Ovary (tissue), 9 donors: ENCODE results near the gene UCN. TPM values are rescaled to one million over a fixed set of nuclear protein-coding genes. Genes with fewer than 3 reads are reported as not detected.

Source experiments
- DNase-seq, 5 donors: peaks; one replicate each; pipeline ENCODE4 v3.0.0-alpha.2; 2019 to 2020
- H3K27ac ChIP-seq, 2 donors: fragments of 200-600 bp; one replicate each; pipeline versions ENCODE4 v1.5.1 to v1.8.0; 2019 to 2022
- H3K27me3 ChIP-seq: fragments of 200-600 bp; one replicate; pipeline ENCODE4 v1.8.0; 2022
- H3K36me3 ChIP-seq: fragments of 200-600 bp; sonication (generic); one replicate; pipeline ENCODE4 v1.5.1; 2019
- H3K4me1 ChIP-seq: one replicate; pipeline ENCODE4 v1.8.1; 2013; ENCODE audit warnings: mild to moderate bottlenecking, moderate library complexity; ENCODE audit not compliant: insufficient read depth
- H3K4me3 ChIP-seq: fragments of 200-600 bp; sonication (generic); one replicate; pipeline ENCODE4 v1.5.1; 2017
- H3K9me3 ChIP-seq, 2 donors: fragments of 200-600 bp in 1 of 2; sonication (generic) in 1 of 2; one replicate each; pipeline versions ENCODE4 v1.5.1 to v1.8.1; 2013 to 2019; ENCODE audit warnings: mild to moderate bottlenecking in 1 of 2, moderate library complexity in 1 of 2
- EP300 ChIP-seq: sonication (generic); formaldehyde crosslinking; IDR thresholded peaks from one replicate; pipeline ENCODE4 v1.6.1; 2017; ENCODE audit warnings: antibody characterized with exemption
- POLR2A ChIP-seq: fragments of 450-650 bp; IDR thresholded peaks from one replicate; pipeline ENCODE4 v1.6.1; 2017; ENCODE audit warnings: antibody characterized with exemption, mild to moderate bottlenecking, moderate library complexity
- WGBS, 3 donors: extraction: QIAGEN DNeasy Blood & Tissue Kit in 1 of 3; methylation state at CpG; one replicate each; pipeline versions ENCODE4 v1.1.5 to v1.1.7; 2013 to 2017; 5-methylcytosine and 5-hydroxymethylcytosine counted together
- intact Hi-C, 4 donors: fragments of 100-400 bp; cut with DNase I; formaldehyde crosslinking; loops; one replicate each; pipeline versions ENCODE4 v1.11.0 to v1.15.1; 2022 to 2023
- polyA plus RNA-seq, 2 donors: library from polyadenylated mRNA; stranded (reverse); fragments of 200-250 nt in 1 of 2; fragments of 350-450 nt in 1 of 2; fragmentation: Illumina TruSeq in 1 of 2; extraction: RNeasy Lipid Tissue Mini Kit (QIAGEN cat#74804) in 1 of 2; gene quantifications; one replicate each; pipeline ENCODE4 v1.2.3, GENCODE V29; 2013 to 2014
- total RNA-seq, 7 donors: library from RNA; depleted of rRNA in 2 of 7; stranded (reverse); fragments of >200 nt in 2 of 7; fragmentation: NEBNext Ultra II Directional in 3 of 7; extraction: Animal tissue kit (Norgen Biotek cat#: 25700) in 3 of 7; gene quantifications; one replicate each; pipeline versions ENCODE4 v1.1.0 to v1.2.4, GENCODE V29; 2016 to 2023
- TF ChIP-seq, protein P1 (sequence below), 3 donors: fragments of 450-650 bp in 2 of 3; fragments of 200-600 bp in 1 of 3; IDR thresholded peaks; one replicate each; pipeline versions ENCODE4 v1.5.1 to v1.8.0; 2016 to 2022; ENCODE audit warnings: antibody characterized with exemption in 3 of 3, mild to moderate bottlenecking in 1 of 3
- donor health status: DM: no; HTN: no; CAD: no; lungs with moderate emphysema.
- donor health status: DM: no; HTN: no; CAD: no.
- donor health status: Bipolar disorder and iron deficiency.
- donor health status: DM: yes; HTN: yes; CAD: no.
- donor health status: DM: no; HTN: no; CAD: no.
- donor health status: DM: yes; HTN: yes; CAD: no.

The UCN gene
- total and polyA plus RNA-seq, 9 donors, result 1.4 to 5.6 (median 1.6) TPM; not detected in 1

GRCh38 chr2:27312152-27312551 is 3.9 kb upstream of the UCN start:
- no peaks in the 10 kb centered on the region for H3K36me3 ChIP-seq
- TF ChIP-seq EP300 (no peak), POLR2A (no peak)
- TF ChIP-seq, protein P1, sequence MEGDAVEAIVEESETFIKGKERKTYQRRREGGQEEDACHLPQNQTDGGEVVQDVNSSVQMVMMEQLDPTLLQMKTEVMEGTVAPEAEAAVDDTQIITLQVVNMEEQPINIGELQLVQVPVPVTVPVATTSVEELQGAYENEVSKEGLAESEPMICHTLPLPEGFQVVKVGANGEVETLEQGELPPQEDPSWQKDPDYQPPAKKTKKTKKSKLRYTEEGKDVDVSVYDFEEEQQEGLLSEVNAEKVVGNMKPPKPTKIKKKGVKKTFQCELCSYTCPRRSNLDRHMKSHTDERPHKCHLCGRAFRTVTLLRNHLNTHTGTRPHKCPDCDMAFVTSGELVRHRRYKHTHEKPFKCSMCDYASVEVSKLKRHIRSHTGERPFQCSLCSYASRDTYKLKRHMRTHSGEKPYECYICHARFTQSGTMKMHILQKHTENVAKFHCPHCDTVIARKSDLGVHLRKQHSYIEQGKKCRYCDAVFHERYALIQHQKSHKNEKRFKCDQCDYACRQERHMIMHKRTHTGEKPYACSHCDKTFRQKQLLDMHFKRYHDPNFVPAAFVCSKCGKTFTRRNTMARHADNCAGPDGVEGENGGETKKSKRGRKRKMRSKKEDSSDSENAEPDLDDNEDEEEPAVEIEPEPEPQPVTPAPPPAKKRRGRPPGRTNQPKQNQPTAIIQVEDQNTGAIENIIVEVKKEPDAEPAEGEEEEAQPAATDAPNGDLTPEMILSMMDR (IDR thresholded peaks at IDR 0.05), result no peak
- 96 to 97% (median 96%) methylated on average over 3 of the region's 3 CpGs for WGBS, 3 donors

GRCh38 chr2:27309651-27310050 is 1.4 kb upstream of the UCN start:
- H3K36me3 ChIP-seq, result no peaks in the 10 kb centered on the region
- H3K4me1 ChIP-seq, result peaks cover 4% of the 10 kb centered on the region
- intact Hi-C loops, result loop anchor here in 1 of 4 donors (10.0 kb wide), 1 partner anchor 465 kb away; the partner anchor contains the start of gene DPYSL5
- TF ChIP-seq POLR2A, result no peak
- TF ChIP-seq, protein P1 (IDR thresholded peaks at IDR 0.05), result no peak
- no peak overlapping the region for H3K27ac ChIP-seq
- no peak overlapping the region for H3K4me3 ChIP-seq
- H3K27me3 ChIP-seq, result peaks cover 4% of the 10 kb centered on the region
- H3K9me3 ChIP-seq, result no peaks in the 10 kb centered on the region
- DNase-seq, result no peak
- WGBS, 3 donors, result 85 to 90% (median 89%) methylated on average over 6 of the region's 6 CpGs

More at GRCh38 chr2:27312152-27312551, 3.9 kb upstream of the UCN start:
- Histone ChIP-seq H3K27me3 (no peaks in the 10 kb centered on the region), H3K9me3 (no peaks in the 10 kb centered on the region), H3K4me1 (no peaks in the 10 kb centered on the region), H3K4me3 (no peak overlapping the region), H3K27ac (no peak overlapping the region)
- DNase-seq, result no peak
- intact Hi-C loops, result no loop called here

GRCh38 chr2:27307545-27308358 is 493 bp downstream of the UCN start:
- peaks cover 4% of the 10 kb centered on the region for H3K27me3 ChIP-seq
- intact Hi-C loops, result loop anchor here in 1 of 4 donors (10.0 kb wide), 1 partner anchor 463 kb away; the partner anchor contains the start of gene DPYSL5
- WGBS, 3 donors, result 3 to 10% (median 5%) methylated on average over 51 to 75 of the region's 75 CpGs
- H3K4me3 ChIP-seq, result no peak overlapping the region
- TF ChIP-seq, protein P1 (IDR thresholded peaks at IDR 0.05), result no peak
- TF ChIP-seq POLR2A (no peak), EP300 (no peak)
- no peak for DNase-seq
- H3K4me1 ChIP-seq, result peaks cover 4% of the 10 kb centered on the region
- H3K36me3 ChIP-seq, result no peaks in the 10 kb centered on the region
- H3K27ac ChIP-seq, result no peak overlapping the region
- no peaks in the 10 kb centered on the region for H3K9me3 ChIP-seq

- TF ChIP-seq EP300, result no peak
- TF ChIP-seq POLR2A, result no peak
- TF ChIP-seq, protein P1 (IDR thresholded peaks at IDR 0.05), result no peak
- WGBS, 3 donors, result 7 to 10% (median 9%) methylated on average over 14 of the region's 14 CpGs
- H3K27me3 ChIP-seq, result peaks cover 4% of the 10 kb centered on the region
- H3K4me3 ChIP-seq, result no peak overlapping the region
- no peaks in the 10 kb centered on the region for H3K9me3 ChIP-seq
- intact Hi-C loops, result loop anchor here in 1 of 4 donors (10.0 kb wide), 1 partner anchor 462 kb away; the partner anchor contains the start of gene DPYSL5
- no peak for DNase-seq
- no peak overlapping the region for H3K27ac ChIP-seq
- H3K4me1 ChIP-seq, result peaks cover 4% of the 10 kb centered on the region
- no peaks in the 10 kb centered on the region for H3K36me3 ChIP-seq
These were observed 1.0 kb downstream of the UCN start for GRCh38 chr2:27307287-27307544.
